HG03139 (cell line): Measurements from ENCODE around the gene UVRAG.

Experiments used
- ATAC-seq: cut with Tn5 transposase; IDR thresholded peaks from one replicate; pipeline ENCODE4 v1.9.1; 2021; ENCODE audit not compliant: unreplicated experiment

The UVRAG gene

GRCh38 chr11:75996523-75997442 lies 181.8 kb downstream of the UVRAG start:
- ATAC-seq: no peak

GRCh38 chr11:76004400-76004799 lies 189.4 kb downstream of the UVRAG start:
- no peak for ATAC-seq

- no peak for ATAC-seq
These were observed 190.7 kb downstream of the UVRAG start for GRCh38 chr11:76005756-76006155.

GRCh38 chr11:76007166-76007565 lies 192.2 kb downstream of the UVRAG start:
- no peak for ATAC-seq

- no peak for ATAC-seq
These were observed 193.5 kb downstream of the UVRAG start for GRCh38 chr11:76008474-76008873.

GRCh38 chr11:76010051-76010450 lies 195.0 kb downstream of the UVRAG start:
- ATAC-seq: no peak

- ATAC-seq: no peak
These were observed 198.5 kb downstream of the UVRAG start for GRCh38 chr11:76013526-76013925.

- ATAC-seq: no peak
These were observed 208.4 kb downstream of the UVRAG start for GRCh38 chr11:76023236-76024068.

GRCh38 chr11:76025068-76025467 lies 210.1 kb downstream of the UVRAG start:
- ATAC-seq: no peak

GRCh38 chr11:76025817-76026216 lies 210.8 kb downstream of the UVRAG start:
- no peak for ATAC-seq

GRCh38 chr11:76026281-76026680 lies 211.3 kb downstream of the UVRAG start:
- ATAC-seq: no peak

- ATAC-seq: no peak
These were observed 211.9 kb downstream of the UVRAG start for GRCh38 chr11:76026862-76027261.

GRCh38 chr11:76030286-76030685 lies 215.3 kb downstream of the UVRAG start:
- ATAC-seq: no peak

GRCh38 chr11:76030968-76031590 lies 216.1 kb downstream of the UVRAG start:
- no peak for ATAC-seq

- ATAC-seq: no peak
These were observed 218.7 kb downstream of the UVRAG start for GRCh38 chr11:76033699-76034098.

- ATAC-seq: no peak
These were observed 220.0 kb downstream of the UVRAG start for GRCh38 chr11:76035020-76035419.

- no peak for ATAC-seq
These were observed 223.6 kb downstream of the UVRAG start for GRCh38 chr11:76038608-76039007.

- no peak for ATAC-seq
These were observed 226.2 kb downstream of the UVRAG start for GRCh38 chr11:76041208-76041607.

GRCh38 chr11:76044750-76045320 lies 229.8 kb downstream of the UVRAG start:
- no peak for ATAC-seq

GRCh38 chr11:76047231-76047630 lies 232.2 kb downstream of the UVRAG start:
- no peak for ATAC-seq

- no peak for ATAC-seq
These were observed 232.8 kb downstream of the UVRAG start for GRCh38 chr11:76047766-76048165.
